Glomerular visceral epithelial cell (primary cell): Measurements from ENCODE around the gene SMC3.
"Not testable (repeated sequence)": the region's sequence is repeated elsewhere in the genome, so short reads cannot be mapped to it uniquely, and the experiment has no call there.

ENCODE experiments used
- DNase-seq: peaks from one replicate; pipeline ENCODE4 v3.0.0-alpha.2; 2016; ENCODE audit errors: extremely low spot score

The SMC3 gene

GRCh38 chr10:110567201-110568054, at the start of gene SMC3:
Gene SMC3 (plus strand): TSS chr10:110567695. CDS start chr10:110567817, 122 bp downstream.
- DNase-seq: peak; percentile 95

GRCh38 chr10:110522365-110522988, 45.0 kb upstream of the SMC3 start:
- no peak for DNase-seq

- DNase-seq: no peak
Measured at GRCh38 chr10:110523736-110524135, 43.8 kb upstream of the SMC3 start.

- DNase-seq: no peak
Measured at GRCh38 chr10:110524179-110524858, 43.2 kb upstream of the SMC3 start.

- no peak for DNase-seq
Measured at GRCh38 chr10:110524859-110525232, 42.6 kb upstream of the SMC3 start.

- DNase-seq: peak; percentile 33
Measured at GRCh38 chr10:110525349-110526260, 41.9 kb upstream of the SMC3 start.

- DNase-seq: no peak
Measured at GRCh38 chr10:110527731-110528171, 39.7 kb upstream of the SMC3 start.

- no peak for DNase-seq
Measured at GRCh38 chr10:110528224-110528996, 39.1 kb upstream of the SMC3 start.

- not testable (repeated sequence) for DNase-seq
Measured at GRCh38 chr10:110528997-110529524, 38.4 kb upstream of the SMC3 start.

- DNase-seq: no peak
Measured at GRCh38 chr10:110529596-110530011, 37.9 kb upstream of the SMC3 start.

- peak; percentile 25 for DNase-seq
Measured at GRCh38 chr10:110530131-110530831, 37.2 kb upstream of the SMC3 start.

GRCh38 chr10:110531687-110532086, 35.8 kb upstream of the SMC3 start:
- no peak for DNase-seq

GRCh38 chr10:110532628-110533027, 34.9 kb upstream of the SMC3 start:
- not testable (repeated sequence) for DNase-seq

GRCh38 chr10:110533149-110533548, 34.3 kb upstream of the SMC3 start:
- DNase-seq: peak; percentile 29

- DNase-seq: no peak
Measured at GRCh38 chr10:110534571-110534970, 32.9 kb upstream of the SMC3 start.

GRCh38 chr10:110535958-110536891, 31.3 kb upstream of the SMC3 start:
- peak; percentile 95 for DNase-seq

- no peak for DNase-seq
Measured at GRCh38 chr10:110539091-110539490, 28.4 kb upstream of the SMC3 start.

GRCh38 chr10:110540031-110540430, 27.5 kb upstream of the SMC3 start:
- no peak for DNase-seq
